Liver (tissue), 9 donors: ENCODE results near the gene GAPVD1. TPM values are rescaled to one million over a fixed set of nuclear protein-coding genes. Genes with fewer than 3 reads are reported as not detected.
"Not testable (repeated sequence)": the region's sequence is repeated elsewhere in the genome, so short reads cannot be mapped to it uniquely, and the experiment has no call there.

Experiments
- DNase-seq: peaks from one replicate; pipeline ENCODE4 v3.0.0-alpha.2; 2017; ENCODE audit warnings: low spot score
- H3K27ac ChIP-seq, 2 donors: one replicate each; pipeline ENCODE4 v1.7.0; 2013; ENCODE audit warnings: inconsistent platforms in 2 of 2, low read length in 2 of 2, control low read depth in 1 of 2, low read depth in 1 of 2, mild to moderate bottlenecking in 1 of 2
- H3K27me3 ChIP-seq, 4 donors: one replicate each; pipeline versions ENCODE4 v1.6.1 to v1.7.0; 2013; ENCODE audit warnings: low read length in 3 of 4, inconsistent platforms in 1 of 4, mild to moderate bottlenecking in 1 of 4, moderate library complexity in 1 of 4; ENCODE audit not compliant: control insufficient read depth in 4 of 4, insufficient read depth in 4 of 4
- H3K36me3 ChIP-seq, 4 donors: one replicate each; pipeline versions ENCODE4 v1.6.1 to v1.7.0; 2013; ENCODE audit warnings: low read length in 3 of 4, mild to moderate bottlenecking in 3 of 4, low read depth in 1 of 4, moderate library complexity in 1 of 4; ENCODE audit not compliant: control insufficient read depth in 4 of 4, insufficient read depth in 3 of 4
- H3K4me1 ChIP-seq, 4 donors: one replicate each; pipeline versions ENCODE4 v1.6.1 to v1.7.0; 2013; ENCODE audit warnings: low read length in 3 of 4, mild to moderate bottlenecking in 3 of 4, moderate library complexity in 1 of 4; ENCODE audit not compliant: control insufficient read depth in 4 of 4, insufficient read depth in 4 of 4
- H3K4me3 ChIP-seq, 3 donors: one replicate each; pipeline versions ENCODE4 v1.6.1 to v1.7.0; 2013; ENCODE audit warnings: low read length in 3 of 3, control low read depth in 1 of 3, low read depth in 1 of 3, mild to moderate bottlenecking in 1 of 3
- H3K9ac ChIP-seq, 2 donors: one replicate each; pipeline ENCODE4 v1.7.0; 2013; ENCODE audit warnings: low read length in 2 of 2, mild to moderate bottlenecking in 2 of 2, moderate library complexity in 2 of 2, control low read depth in 1 of 2, low read depth in 1 of 2
- H3K9me3 ChIP-seq, 4 donors: one replicate each; pipeline versions ENCODE4 v1.6.1 to v1.7.0; 2013; ENCODE audit warnings: low read length in 3 of 4; ENCODE audit not compliant: control insufficient read depth in 4 of 4
- EGR1 ChIP-seq, 2 donors: IDR thresholded peaks; 2 replicates each; pipeline ENCODE4 v1.6.1; 2016 to 2018; ENCODE audit warnings: antibody characterized with exemption in 2 of 2, low read depth in 2 of 2
- FOXA2 ChIP-seq: IDR thresholded peaks from 2 replicates; pipeline ENCODE4 v1.6.1; 2016; ENCODE audit warnings: antibody characterized with exemption
- GABPA ChIP-seq, 2 donors: IDR thresholded peaks in 1 of 2; conservative IDR thresholded peaks in 1 of 2; 2 replicates each; pipeline ENCODE4 v1.6.1; 2016; ENCODE audit warnings: antibody characterized with exemption in 2 of 2, mild to moderate bottlenecking in 1 of 2, moderate library complexity in 1 of 2
- HNF4G ChIP-seq: IDR thresholded peaks from 2 replicates; pipeline ENCODE4 v1.6.1; 2016; ENCODE audit warnings: antibody characterized with exemption
- JUND ChIP-seq, 2 donors: IDR thresholded peaks; 2 replicates each; pipeline ENCODE4 v1.6.1; 2016; ENCODE audit warnings: antibody characterized with exemption in 2 of 2
- RAD21 ChIP-seq, 2 donors: IDR thresholded peaks; 2 replicates each; pipeline ENCODE4 v1.6.1; 2016; ENCODE audit warnings: antibody characterized with exemption in 2 of 2, mild to moderate bottlenecking in 2 of 2
- YY1 ChIP-seq: IDR thresholded peaks from 2 replicates; pipeline ENCODE4 v1.6.1; 2016; ENCODE audit warnings: antibody characterized with exemption, mild to moderate bottlenecking
- WGBS: extraction: QIAGEN DNeasy Blood & Tissue Kit; methylation state at CpG from one replicate; pipeline ENCODE4 v1.1.7; 2013; 5-methylcytosine and 5-hydroxymethylcytosine counted together
- polyA plus RNA-seq, 2 donors: library from polyadenylated mRNA; stranded (reverse) in 1 of 2; unstranded in 1 of 2; fragments of 200-250 nt in 1 of 2; fragments of >200 nt in 1 of 2; fragmentation: Nextera tagmentation in 1 of 2; extraction: Ambion mirVana in 1 of 2; gene quantifications; one replicate each; pipeline versions ENCODE4 v1.2.1 to v1.2.3, GENCODE V29; 2013 to 2015
- total RNA-seq, 2 donors: library from RNA; depleted of rRNA; stranded (reverse); fragments of >200 nt; gene quantifications; one replicate each; pipeline ENCODE4 v1.2.3, GENCODE V29; 2014
- TF ChIP-seq, protein P1 (sequence below): IDR thresholded peaks from 2 replicates; pipeline ENCODE4 v1.6.1; 2016; ENCODE audit warnings: antibody characterized with exemption
- TF ChIP-seq, protein P2 (sequence below): IDR thresholded peaks from 2 replicates; pipeline ENCODE4 v1.6.1; 2016; ENCODE audit warnings: antibody characterized with exemption, mild to moderate bottlenecking
- donor health status: healthy.
- donor health status: healthy.
- donor health status: healthy.
- donor health status: healthy.
- donor health status: healthy.

The GAPVD1 gene
- total and polyA plus RNA-seq, 4 donors = 5.5 to 89.7 (median 28.6) TPM

DNA sequence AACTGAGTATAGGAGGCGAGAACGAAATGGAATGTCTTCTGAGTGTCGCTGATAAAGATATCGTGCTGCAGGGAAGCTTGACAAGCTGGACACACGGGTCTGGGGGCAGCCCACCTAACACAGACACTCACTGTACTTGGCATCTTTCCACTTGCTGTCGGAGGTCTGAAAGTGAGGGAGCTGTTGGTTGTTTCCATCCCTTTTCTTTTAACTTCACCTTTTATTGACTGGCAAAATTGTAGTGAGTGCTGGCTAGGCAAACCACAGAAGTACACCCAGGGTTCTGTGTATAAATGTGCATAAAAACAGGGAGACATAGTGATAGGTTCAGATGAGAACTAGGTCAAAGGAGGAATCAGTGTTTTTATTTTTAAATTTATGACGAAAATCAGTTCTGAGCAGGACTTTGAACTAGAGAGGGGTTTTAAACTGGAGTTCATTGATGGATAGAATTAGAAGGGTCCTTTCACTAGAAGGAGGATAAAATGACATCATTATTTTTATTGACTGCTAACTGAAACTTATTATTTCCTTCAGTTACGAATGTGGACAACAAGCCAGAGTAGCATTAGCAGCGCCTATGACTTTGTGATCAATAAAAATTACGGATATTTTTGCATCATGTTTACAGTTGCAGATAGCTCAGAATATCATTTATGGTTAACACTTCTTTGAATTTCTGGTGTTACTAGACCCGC lies 817 bp downstream of the GAPVD1 start:
- no peak for DNase-seq
- Histone ChIP-seq H3K4me3 (peak overlapping the region; percentile 79 to 96 (median 88)), H3K27ac (peak overlapping the region in 1 of 2 donors; percentile 89), H3K9ac (peak overlapping the region; percentile 45 to 83), H3K4me1 (peaks cover 3 to 15% (median 10%) of the 10 kb centered on the region in 4 donors), H3K36me3 (peaks cover 0 to 3% (median 0%) of the 10 kb centered on the region in 4 donors), H3K27me3 (no peaks in the 10 kb centered on the region), H3K9me3 (no peaks in the 10 kb centered on the region)
- WGBS = 14% methylated on average over 11 of the region's 11 CpGs
- no peak for TF ChIP-seq GABPA (IDR thresholded peaks at IDR 0.05 in 1 of 2, conservative IDR thresholded peaks at IDR 0.05 in 1 of 2)

- not testable (repeated sequence) for DNase-seq, H3K9me3 ChIP-seq, H3K4me3 ChIP-seq, H3K9ac ChIP-seq, H3K27ac ChIP-seq, H3K36me3 ChIP-seq, H3K27me3 ChIP-seq
- 66% methylated on average over 7 of the region's 7 CpGs for WGBS
- peaks cover 3 to 15% (median 10%) of the 10 kb centered on the region in 4 donors for H3K4me1 ChIP-seq
Observed at GRCh38 chr9:125264068-125264467, 2.4 kb downstream of the GAPVD1 start.

GRCh38 chr9:125268394-125269013 lies 6.9 kb downstream of the GAPVD1 start:
- H3K4me3 ChIP-seq = no peak overlapping the region
- 83% methylated on average over 6 of the region's 6 CpGs for WGBS
- peaks cover 0 to 3% (median 0%) of the 10 kb centered on the region in 4 donors for H3K36me3 ChIP-seq
- DNase-seq = no peak
- no peak overlapping the region for H3K9ac ChIP-seq
- H3K27ac ChIP-seq = no peak overlapping the region
- peaks cover 1 to 16% (median 12%) of the 10 kb centered on the region in 4 donors for H3K4me1 ChIP-seq
- H3K27me3 ChIP-seq = no peaks in the 10 kb centered on the region
- TF ChIP-seq, protein P1, sequence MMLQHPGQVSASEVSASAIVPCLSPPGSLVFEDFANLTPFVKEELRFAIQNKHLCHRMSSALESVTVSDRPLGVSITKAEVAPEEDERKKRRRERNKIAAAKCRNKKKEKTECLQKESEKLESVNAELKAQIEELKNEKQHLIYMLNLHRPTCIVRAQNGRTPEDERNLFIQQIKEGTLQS = no peak
- TF ChIP-seq EGR1 (IDR thresholded peaks at IDR 0.05; ENCODE audit: low read depth in 2 of 2) (no peak), JUND (IDR thresholded peaks at IDR 0.05) (no peak), HNF4G (no peak), FOXA2 (no peak), YY1 (no peak), GABPA (IDR thresholded peaks at IDR 0.05 in 1 of 2, conservative IDR thresholded peaks at IDR 0.05 in 1 of 2) (no peak), RAD21 (IDR thresholded peaks at IDR 0.05) (no peak)
- TF ChIP-seq, protein P2, sequence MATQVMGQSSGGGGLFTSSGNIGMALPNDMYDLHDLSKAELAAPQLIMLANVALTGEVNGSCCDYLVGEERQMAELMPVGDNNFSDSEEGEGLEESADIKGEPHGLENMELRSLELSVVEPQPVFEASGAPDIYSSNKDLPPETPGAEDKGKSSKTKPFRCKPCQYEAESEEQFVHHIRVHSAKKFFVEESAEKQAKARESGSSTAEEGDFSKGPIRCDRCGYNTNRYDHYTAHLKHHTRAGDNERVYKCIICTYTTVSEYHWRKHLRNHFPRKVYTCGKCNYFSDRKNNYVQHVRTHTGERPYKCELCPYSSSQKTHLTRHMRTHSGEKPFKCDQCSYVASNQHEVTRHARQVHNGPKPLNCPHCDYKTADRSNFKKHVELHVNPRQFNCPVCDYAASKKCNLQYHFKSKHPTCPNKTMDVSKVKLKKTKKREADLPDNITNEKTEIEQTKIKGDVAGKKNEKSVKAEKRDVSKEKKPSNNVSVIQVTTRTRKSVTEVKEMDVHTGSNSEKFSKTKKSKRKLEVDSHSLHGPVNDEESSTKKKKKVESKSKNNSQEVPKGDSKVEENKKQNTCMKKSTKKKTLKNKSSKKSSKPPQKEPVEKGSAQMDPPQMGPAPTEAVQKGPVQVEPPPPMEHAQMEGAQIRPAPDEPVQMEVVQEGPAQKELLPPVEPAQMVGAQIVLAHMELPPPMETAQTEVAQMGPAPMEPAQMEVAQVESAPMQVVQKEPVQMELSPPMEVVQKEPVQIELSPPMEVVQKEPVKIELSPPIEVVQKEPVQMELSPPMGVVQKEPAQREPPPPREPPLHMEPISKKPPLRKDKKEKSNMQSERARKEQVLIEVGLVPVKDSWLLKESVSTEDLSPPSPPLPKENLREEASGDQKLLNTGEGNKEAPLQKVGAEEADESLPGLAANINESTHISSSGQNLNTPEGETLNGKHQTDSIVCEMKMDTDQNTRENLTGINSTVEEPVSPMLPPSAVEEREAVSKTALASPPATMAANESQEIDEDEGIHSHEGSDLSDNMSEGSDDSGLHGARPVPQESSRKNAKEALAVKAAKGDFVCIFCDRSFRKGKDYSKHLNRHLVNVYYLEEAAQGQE = no peak
- H3K9me3 ChIP-seq = no peaks in the 10 kb centered on the region
